Stimulated activated CD4-positive, alpha-beta T cell treated with anti-CD3 and anti-CD28 coated beads, Interleukin-2, amount 100 ng/mL, for 48 hours (primary cell): Measurements from ENCODE around the gene METRNL.

ENCODE experiments used
- DNase-seq, 2 donors: peaks; one replicate each; pipeline ENCODE4 v3.0.0-alpha.2; 2020

Gene METRNL

DNA sequence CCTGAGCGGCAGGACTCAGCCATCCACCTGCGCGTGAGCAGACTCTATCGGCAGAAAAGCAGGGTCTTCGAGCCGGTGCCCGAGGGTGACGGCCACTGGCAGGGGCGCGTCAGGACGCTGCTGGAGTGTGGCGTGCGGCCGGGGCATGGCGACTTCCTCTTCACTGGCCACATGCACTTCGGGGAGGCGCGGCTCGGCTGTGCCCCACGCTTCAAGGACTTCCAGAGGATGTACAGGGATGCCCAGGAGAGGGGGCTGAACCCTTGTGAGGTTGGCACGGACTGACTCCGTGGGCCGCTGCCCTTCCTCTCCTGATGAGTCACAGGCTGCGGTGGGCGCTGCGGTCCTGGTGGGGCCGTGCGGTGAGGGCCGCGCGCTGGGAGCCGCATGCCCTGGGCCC is 14.9 kb downstream of the METRNL start:
- no peak for DNase-seq

DNA sequence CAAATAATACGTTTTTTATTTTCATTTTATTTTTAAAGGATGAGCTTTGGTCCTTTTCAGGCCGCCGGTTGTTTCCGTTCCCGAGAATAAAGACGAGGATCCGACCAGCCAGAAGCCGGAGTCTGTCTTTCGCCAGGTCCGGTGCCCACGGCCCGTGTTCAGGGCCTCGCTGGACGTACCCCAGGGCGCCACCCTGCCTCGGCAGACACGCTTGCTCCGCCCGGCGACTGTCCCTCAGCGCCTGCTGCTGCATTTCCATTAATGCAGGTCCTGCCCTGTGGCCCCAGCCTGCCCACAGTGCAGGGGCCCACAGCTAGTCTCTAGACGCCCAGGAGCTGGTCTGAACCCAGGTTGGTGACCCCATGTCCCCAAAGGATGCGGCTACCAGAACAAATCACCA is 15.6 kb downstream of the METRNL start:
- no peak for DNase-seq

DNA sequence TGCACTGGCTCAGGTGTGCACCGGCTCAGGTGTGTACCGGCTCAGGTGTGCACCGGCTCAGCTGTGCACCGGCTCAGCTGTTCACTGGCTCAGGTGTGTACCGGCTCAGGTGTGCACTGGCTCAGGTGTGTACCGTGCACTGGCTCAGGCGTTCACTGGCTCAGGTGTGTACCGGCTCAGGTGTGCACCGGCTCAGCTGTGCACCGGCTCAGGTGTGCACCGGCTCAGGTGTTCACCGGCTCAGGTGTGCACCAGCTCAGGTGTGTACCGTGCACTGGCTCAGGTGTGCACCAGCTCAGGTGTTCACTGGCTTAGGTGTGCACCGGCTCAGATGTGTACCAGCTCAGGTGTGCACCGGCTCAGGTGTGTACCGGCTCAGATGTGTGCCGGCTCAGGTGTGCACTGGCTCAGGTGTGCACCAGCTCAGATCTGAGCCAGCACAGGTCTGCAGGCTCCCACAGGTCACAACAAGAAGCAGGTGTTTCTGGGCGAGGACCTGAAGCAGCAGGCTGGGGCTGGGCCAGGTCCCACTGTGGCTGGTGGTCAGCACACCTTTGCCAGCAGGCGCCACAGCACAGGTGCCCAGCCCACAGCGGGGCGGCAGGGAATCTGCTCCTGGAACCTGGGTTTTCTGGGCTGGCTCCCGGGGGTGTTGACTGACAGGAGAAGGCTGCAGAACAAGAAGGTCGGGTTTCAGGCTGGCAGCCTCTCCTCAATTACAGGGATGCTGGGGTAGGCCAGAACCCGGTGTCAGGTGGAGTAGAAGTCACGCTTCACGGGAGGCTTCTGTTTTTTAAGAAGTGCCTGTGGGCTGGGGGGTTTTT is 17.2 kb downstream of the METRNL start:
- no peak for DNase-seq

DNA sequence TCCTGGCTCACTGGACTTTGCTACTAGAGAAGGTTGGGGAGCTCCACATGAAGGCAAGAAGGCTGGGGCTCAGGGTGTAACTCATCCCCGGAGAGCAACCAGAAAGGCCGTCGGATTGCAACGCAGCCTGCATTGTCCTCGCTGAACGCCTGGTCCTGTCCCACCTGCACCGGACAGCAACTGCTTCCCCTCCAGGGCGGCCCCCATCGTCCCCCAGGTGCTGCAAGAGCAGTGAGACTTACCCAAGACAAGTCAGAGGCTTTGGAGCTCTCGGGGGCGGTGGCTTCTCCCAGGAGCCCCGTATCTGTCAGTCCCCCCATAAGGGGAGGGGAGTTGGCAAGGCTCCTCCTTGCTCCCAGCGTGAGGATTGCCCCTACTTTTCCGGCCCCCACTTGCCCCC is 18.4 kb downstream of the METRNL start:
- DNase-seq, result no peak

DNA sequence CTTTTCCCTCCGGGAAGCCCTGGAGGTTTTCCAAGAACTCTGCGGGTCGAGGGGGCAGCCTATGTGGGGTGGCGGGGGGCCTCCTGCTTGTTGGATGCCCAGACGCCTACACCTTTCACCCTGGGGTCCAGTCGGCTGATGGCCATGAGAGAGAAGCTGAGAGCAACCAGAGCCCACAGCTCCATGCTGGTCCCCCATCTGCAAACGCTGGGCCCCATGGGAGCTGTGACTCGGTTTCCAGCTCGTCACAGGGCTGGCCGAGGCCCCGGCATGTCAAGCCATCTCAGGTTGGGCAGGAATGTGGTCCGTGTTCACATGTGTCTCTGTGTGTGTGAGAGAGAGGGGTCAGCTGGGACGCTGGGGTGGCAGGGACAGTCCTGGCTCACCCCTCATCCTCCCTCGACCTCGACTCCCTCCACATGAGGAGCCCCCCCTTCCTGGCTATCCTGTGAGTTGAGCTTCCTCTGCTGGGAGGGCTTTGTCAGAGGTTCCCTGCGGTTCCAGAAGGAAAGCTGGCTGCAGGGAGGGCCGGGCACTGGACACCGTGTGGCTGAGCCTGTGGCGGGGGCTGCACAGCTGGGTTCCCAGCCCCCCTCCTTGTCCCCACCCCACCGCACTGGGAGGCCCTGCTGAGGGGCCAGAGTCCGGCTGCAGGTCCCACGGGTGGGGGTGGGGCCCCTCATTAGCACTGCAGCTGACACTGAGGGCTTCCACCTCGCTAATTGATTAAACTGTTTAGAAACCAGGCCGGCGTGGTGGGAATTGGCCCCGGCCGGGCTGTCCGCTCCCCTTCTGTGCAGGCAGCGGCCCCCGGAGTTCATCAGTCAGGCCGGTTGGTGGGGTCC is 19.1 kb downstream of the METRNL start:
- DNase-seq, result no peak

DNA sequence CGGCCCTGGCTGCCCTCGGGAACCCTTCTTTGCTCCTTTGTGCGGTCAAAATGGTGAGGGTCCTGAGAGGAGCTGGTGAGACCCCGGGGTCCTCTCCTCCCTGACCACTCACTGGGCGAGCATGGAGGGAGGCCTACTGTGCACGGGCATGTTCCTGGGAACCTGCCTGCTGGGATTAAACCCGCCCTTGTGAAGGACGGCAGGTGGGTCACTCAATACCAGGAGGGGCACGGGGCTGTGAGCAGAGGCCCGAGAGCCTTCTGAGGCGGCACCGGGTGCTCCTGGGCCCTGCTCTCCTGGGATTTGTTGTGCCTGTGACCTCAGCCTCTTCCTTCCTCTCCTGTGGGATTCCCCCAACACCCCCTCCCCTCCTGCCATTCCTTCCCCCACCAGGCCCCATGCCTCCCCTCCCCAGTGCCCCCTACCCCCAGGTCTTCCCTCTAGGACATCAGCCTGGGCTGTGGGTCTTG is 19.7 kb downstream of the METRNL start:
- no peak for DNase-seq

DNA sequence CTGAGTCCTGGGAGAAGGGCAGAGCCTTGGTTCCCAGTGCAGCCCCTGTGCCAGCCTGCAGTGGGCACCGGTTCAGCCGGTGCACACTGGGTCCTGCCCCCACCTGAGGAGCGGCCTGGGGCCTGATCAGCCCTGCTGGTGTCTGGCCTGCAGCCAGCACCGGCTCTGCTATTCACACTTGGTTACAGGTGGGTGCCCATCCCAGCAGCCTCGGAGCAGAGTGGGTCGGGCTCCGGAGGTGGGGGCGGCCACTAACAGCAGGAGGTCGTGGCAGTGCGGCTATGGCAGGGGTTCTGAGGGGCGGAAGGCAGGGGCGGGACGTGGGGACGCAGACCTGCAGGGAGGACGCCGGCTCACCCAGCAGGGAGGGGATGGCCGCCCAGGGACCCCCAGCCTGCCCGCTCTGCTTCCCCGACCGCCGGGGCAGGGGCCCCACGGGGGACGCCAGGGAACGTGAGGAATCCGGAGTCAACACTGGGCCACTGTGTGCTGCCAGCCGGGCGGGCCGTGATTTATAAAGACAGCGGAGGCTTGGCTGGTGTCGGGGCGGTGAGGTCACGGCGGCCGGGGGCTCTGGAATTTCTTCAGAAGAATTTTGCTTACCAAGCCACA is 20.3 kb downstream of the METRNL start:
- DNase-seq, result no peak

DNA sequence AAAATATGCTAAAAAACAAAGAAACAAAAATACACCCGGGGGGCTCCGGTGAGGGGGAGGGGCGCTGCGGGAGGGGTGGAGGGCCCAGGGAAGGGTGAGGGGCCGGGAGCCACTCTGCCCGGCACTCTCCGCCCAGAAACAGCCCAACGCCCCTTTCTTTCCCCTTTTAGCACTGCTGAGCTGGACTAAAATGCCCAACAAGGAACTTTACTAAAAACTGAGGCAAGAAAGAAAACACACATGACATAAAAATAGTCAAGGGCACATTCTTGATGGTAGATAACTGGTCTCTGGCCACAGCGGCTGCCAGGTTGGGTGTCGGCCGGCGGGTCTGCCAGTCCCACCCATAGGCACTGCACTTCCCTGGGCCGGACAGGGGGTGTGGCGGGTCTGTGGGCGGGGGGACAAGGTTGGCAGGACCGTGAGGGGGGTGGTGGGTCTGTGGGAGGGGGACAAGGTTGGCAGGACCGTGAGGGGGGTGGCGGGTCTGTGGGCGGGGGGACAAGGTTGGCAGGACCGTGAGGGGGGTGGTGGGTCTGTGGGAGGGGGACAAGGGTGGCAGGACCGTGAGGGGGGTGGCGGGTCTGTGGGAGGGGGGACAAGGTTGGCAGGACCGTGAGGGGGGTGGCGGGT is 20.9 kb downstream of the METRNL start:
- DNase-seq, result no peak

DNA sequence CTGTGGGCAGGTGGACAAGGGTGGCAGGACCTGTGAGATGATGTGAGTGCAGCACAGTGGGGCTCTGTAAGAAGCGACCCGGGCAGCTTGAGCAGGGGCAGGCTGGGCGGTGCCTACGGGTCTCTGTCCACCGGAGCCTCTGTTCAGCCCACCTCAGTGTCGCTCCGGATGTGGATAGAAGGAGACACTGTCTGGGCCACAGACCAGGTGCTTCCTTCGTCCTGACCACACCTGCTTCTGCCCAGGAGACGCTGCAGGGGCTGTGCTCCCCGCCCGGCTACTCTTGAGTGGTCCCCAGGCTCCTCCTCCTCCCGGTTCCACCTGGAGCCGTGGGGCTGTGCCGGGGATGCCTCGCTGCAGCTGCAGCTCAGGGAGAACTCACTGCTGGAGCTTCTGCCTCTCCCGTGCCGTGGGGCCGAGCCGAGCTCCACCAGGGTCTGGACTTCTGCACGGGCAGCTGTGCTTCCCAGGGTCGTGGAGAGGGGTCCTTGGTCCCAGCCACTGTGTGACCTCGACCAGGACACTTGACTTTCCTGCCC is 21.5 kb downstream of the METRNL start:
- no peak for DNase-seq

DNA sequence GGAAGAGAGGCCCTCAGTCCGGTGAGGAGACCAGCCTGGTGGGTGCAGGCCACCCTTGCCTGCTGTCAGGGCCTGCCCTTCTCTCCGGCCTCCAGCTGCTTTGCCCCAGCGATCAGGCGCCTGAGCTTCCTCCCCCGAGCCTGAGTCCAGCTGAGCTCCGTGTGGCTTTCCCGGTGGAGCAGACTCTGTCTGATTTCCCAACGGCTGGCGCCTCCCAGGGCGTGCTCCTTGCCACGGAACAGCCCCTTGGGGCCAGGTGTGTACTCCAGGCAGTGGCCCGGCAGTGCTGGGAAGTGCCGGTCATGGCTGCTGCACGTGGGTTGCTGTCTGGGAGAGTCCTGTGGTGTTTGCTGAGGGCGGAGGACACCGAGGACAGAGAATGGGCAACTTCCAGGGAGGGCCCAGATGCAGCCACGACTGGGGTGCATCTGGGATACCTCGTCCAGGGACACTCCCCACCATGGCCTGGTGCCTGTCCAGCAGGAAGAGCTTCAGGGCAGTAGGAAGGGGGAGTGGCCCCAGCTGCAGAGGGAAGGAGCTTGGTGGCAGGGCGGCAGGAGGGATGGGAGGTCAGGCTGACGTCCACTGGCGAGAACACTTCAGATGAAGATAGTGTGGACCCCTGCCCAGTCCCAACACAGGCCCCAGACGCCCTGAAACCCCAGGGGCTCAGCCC is 22.5 kb downstream of the METRNL start:
- DNase-seq, result no peak

DNA sequence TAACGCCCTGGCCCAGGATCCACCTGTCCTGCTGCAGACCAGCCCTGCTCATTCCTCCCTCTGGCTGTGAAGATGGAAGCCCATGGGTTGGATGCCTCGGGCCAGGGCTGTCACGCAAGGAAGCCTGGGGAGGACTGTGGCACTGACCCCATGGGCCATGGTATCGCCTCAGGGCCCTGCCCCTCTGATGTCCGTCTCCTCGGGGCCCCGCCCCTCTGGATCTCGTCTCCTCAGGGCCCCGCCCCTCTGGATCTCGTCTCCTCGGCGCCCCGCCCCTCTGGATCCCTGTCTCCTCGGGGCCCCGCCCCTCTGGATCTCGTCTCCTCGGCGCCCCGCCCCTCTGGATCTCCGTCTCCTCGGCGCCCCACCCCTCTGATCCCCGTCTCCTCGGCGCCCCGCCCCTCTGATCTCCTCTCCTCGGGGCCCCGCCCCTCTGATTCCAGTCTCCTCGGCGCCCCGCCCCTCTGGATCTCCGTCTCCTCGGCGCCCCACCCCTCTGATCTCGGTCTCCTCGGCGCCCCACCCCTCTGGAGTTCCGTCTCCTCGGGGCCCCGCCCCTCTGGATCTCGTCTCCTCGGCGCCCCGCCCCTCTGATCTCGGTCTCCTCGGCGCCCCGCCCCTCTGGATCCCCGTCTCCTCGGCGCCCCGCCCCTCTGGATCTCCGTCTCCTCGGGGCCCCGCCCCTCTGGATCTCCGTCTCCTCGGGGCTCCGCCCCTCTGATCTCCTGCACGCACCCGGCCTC is 24.0 kb downstream of the METRNL start:
- DNase-seq, result no peak

DNA sequence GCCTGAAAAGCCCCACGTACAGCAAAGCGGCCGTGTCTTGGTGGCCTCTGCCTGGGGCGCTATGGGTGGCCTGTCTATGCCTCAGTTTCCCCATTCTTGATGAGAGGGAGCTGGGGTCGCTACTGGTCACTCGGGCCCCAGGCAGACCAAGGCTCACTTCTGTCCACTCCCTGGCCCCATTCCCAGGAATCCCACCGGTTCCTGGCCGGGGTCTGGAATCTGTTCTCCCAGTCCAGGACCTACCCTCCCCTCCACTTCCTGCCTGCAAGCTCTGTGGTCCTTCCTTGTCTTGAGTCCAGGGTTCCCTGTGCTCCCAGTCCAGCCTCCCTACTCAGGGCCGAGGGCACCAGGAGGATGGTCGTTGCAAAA is 24.5 kb downstream of the METRNL start:
- no peak for DNase-seq

DNA sequence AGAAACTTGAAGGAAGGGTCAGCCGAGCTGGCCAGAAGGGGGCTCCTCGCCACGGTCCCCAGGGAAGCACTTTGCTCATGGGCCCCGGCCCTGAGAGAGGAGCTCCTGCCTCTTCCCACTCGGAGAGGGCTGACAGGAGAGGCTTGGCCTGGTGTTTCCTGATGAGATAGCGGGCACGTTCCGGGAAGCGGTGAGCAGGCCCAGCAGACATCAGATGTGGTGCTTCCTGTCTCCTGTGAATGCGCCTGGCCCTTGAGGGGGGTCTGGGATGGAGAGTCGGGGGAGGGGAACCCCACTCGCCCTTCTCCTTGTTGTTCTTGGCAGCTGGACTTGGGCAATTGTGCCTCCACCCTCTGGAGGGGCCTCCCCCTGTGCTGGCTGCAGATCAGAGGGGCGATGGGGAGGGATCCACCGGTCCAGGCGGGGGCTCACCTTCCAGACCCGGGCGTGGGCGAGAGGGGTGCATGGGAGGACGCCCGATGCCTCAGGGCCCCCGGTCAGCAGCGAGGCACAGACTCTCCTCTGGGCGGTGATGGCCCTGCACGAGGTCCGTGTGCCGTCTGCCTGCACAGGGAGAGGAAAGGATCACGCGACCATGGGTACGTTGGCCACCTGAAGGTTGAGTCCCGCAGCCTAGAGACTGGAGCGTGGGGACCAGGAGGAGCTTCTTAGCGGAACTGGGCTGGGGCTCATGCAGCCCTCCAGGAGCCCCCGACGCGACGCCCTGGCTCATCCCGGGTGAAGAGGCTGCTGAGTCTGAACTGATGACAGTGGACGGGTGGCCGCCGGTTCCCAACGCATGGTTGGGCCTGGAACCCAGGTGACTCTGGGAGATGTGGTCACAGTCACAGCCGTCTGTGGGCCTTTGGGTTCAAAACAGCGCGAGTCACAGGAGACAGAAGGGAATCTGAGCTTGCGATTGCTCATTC is 25.4 kb downstream of the METRNL start:
- DNase-seq, result no peak

DNA sequence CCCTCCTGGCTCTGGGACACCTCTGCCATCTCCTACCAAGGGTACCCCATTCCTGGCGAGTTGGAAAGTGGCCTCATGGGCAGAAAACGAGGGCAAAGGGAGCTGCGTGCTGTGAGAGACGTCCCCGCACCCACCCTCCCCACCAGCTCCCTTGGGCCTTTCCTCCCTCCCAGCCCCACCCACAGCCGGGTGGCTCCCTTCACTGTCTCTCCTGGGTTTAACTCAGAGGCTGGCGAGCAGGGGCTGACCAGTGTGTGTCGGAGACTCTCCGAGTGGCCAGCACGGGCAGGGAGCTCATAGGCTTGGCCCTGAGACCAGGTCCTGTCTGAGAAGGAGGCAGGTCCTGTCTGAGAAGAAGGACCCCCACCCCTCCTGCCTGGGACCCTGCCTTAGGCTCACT is 26.1 kb downstream of the METRNL start:
- no peak for DNase-seq

DNA sequence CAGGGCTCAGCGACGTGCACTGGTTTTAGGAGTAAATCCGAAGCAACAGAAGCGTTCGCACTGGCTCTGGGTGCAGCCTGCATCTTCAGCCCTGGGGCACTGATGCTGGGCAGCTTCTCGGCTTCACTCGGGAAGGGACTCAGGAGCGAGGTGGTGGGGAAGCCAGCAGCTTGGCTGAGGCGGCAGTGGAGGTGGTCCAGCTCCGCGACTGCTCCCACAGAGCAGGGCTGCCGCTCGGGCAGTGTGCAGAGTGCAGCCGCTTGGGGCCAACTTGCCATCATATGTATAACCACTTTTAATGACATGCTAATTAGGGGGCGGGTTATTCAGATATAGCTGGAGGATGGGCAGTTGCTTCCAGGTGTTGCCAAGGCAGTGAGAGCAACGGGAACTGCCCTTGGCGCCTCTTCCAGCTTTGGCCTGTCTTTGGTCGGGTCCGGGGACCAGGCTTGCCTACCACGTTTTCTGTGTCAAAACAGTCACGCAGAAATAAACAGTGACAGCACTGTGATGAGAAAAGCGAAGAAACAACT is 26.7 kb downstream of the METRNL start:
- no peak for DNase-seq

DNA sequence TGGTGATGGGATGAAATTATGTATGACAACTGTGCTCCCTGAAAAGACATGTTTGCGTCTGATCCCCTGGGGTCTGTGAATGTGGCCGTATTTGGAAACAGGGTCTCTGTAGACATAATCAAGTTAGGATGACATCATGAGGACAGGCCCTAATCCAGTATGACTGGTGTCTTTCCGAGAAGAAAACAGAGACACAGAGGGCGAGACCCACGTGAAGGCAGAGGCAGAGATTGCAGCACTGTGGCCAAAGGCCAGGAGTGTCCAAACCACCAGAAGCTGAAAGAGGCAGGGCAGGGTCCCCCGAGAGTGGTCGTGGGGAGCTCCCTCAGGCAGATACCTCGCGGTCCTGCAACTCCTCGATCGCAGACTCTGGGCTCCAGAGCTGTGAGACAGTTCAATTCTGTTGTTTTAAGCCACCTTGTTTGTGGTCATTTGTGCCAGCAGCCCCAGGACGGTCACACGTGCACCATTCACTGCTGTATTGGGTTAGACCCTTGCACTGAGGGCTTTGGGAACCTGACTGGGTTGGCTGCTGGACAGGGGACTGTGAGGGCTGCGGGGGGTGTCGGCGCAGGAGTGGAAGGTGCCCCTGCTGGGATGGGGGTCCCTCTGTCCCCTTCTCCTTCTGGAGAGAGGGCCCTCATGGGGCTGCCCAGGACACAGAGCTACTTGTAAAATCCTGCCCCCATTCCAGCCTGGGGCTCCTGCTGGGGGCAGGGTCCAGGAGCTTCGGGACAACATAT is 27.7 kb downstream of the METRNL start:
- no peak for DNase-seq

DNA sequence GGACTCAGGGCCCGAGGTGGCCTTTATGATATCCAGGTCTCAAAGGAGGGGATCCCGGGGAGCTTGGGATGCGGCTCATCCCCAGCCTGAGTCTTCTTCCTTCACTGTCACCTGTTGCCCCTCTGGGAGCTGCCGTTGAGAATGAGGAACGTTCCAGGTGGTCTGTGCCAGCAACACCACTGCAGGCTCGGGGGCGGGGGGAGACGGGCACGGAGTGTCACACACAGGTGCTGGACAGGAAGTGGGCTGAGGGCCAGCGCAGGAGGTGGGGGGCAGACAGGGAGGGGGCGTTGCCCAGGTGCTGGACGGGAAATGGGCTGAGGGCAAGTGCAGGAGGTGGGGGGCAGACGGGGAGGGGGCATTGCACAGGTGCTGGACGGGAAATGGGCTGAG is 28.2 kb downstream of the METRNL start:
- DNase-seq, result no peak

DNA sequence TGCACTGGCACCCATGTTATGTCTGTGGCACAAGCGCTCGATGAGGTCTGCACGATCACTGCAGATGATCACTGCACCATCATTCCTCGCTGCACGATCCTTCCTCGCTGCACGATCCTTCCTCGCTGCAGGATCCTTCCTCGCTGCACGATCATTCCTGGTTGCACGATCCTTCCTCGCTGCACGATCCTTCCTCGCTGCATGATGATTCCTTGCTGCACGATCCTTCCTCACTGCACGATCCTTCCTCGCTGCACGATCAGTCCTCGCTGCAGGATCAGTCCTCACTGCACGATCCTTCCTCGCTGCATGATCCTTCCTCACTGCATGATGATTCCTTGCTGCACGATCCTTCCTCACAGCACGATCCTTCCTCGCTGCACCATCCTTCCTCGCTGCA is 29.3 kb downstream of the METRNL start:
- DNase-seq, result no peak

DNA sequence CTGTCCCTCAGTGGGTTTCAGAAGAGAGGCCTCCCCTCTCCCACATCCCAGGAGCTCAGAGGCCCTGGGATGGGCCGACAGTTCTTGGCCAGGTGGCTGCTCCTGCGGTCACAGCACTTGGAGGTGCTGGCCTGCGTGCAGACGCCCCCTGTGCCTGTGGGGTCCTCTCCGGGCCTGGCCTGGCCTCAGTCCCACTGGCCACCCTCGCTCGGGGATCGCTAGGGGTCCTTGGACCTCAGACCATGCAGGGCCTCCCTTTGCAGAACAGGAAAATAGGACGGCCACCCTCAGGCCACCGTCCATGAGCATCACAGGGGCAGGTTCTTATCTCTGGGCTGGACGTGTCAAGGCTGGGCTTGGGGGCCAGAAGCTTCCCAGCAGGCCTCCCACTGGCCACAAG is 30.0 kb downstream of the METRNL start:
- DNase-seq, result no peak
